Left colon (tissue), 2 donors: Measurements from ENCODE around the gene TMEM50B. TPM values are rescaled to one million over a fixed set of nuclear protein-coding genes. Genes with fewer than 3 reads are reported as not detected.

Source experiments
- ATAC-seq: fragments of 200-7000 bp; cut with Tn5 transposase; one replicate; pipeline ENCODE4 v1.9.1; 2020; ENCODE audit warnings: mild to moderate bottlenecking, moderate library complexity
- DNase-seq, 2 donors: peaks; one replicate each; pipeline ENCODE4 v3.0.0-alpha.2; 2020
- intact Hi-C, 2 donors: fragments of 100-400 bp; cut with DNase I in 1 of 2; cut with micrococcal nuclease in 1 of 2; formaldehyde crosslinking; loops; one replicate each; pipeline versions ENCODE4 v1.11.2 to v1.14.0; 2022; cut with DNase I, micrococcal nuclease
- total RNA-seq, 2 donors: library from RNA; stranded (reverse); fragmentation: NEBNext Ultra II Directional; extraction: Animal tissue kit (Norgen Biotek cat#: 25700); gene quantifications; one replicate each; pipeline ENCODE4 v1.2.1, GENCODE V29; 2021
- donor health status: DM: no; HTN: no; CAD: no.
- donor health status: DM: yes; HTN: yes; CAD: no.

TMEM50B gene
- total RNA-seq, 2 donors from 2014 or later: 34.9 to 41.5 TPM

GRCh38 chr21:33403786-33404585 lies 75.8 kb downstream of the TMEM50B start:
- intact Hi-C loops: no loop called here
- DNase-seq (peak; percentile 64 to 71), ATAC-seq (peak; percentile 72)

GRCh38 chr21:33403128-33403785 lies 76.5 kb downstream of the TMEM50B start, which contains the start of gene IFNGR2:
IFNGR2 (plus strand) TSS chr21:33403413; CDS start chr21:33403544, 131 bp downstream.
- DNase-seq (peak in 1 of 2 donors; percentile 65), ATAC-seq (peak; percentile 28)
- intact Hi-C loops: no loop called here

- DNase-seq (peak; percentile 54 to 60), ATAC-seq (no peak)
- intact Hi-C loops: no loop called here
Observed at GRCh38 chr21:33402001-33402979, 77.5 kb downstream of the TMEM50B start.

GRCh38 chr21:33401630-33401992 lies 78.2 kb downstream of the TMEM50B start:
- DNase-seq (no peak), ATAC-seq (no peak)
- intact Hi-C loops: no loop called here

Other genes with a start within 250 kb of the TMEM50B start
- 100 to 1,000 TPM in 1 of 2 donors, 10 to 100 TPM in 1; 79.7 to 103 TPM for gene IL10RB, start 213.6 kb downstream of the TMEM50B start, total RNA-seq
- gene IFNAR1, start 155.0 kb downstream of the TMEM50B start, total RNA-seq: 10 to 100 TPM; 37.1 to 50.1 TPM
- 100 to 1,000 TPM in 1 of 2 donors, 10 to 100 TPM in 1; 71.9 to 140 TPM for gene IFNGR2, start 76.6 kb downstream of the TMEM50B start, total RNA-seq
- 1 to 10 TPM; 2.5 to 4.0 TPM for gene DNAJC28, start 11.7 kb upstream of the TMEM50B start, total RNA-seq
- 10 to 100 TPM; 48.9 to 57.7 TPM for gene GART, start 62.1 kb upstream of the TMEM50B start, total RNA-seq
- gene SON, start 63.1 kb upstream of the TMEM50B start, total RNA-seq: 100 to 1,000 TPM; 202 to 213 TPM
- gene DONSON, start 108.7 kb upstream of the TMEM50B start, total RNA-seq: 1 to 10 TPM; 7.3 to 7.6 TPM
- gene CRYZL1, start 161.8 kb upstream of the TMEM50B start, total RNA-seq: 10 to 100 TPM; 34.7 to 37.2 TPM
- gene ITSN1, start 162.5 kb upstream of the TMEM50B start, total RNA-seq: 10 to 100 TPM; 31.3 to 36.9 TPM